Chondrocyte (in vitro differentiated cells): ENCODE measurements around the gene TMEM208. TPM values are rescaled to one million over a fixed set of nuclear protein-coding genes. Genes with fewer than 3 reads are reported as not detected.
A peak's percentile ranks its signal among the peaks of the same experiment; 100 is the strongest.

Experiments used
- DNase-seq: peaks from one replicate; pipeline ENCODE4 v3.0.0; 2021; ENCODE audit warnings: mixed read lengths, low spot score
- H3K27ac Mint-ChIP-seq: one replicate; pipeline ENCODE4 v1.8.0; 2021; ENCODE audit warnings: mild to moderate bottlenecking, moderate library complexity, mixed read lengths; ENCODE audit not compliant: unreplicated experiment
- H3K27me3 Mint-ChIP-seq: 2 replicates; pipeline ENCODE4 v1.8.0; 2021; ENCODE audit warnings: low read depth, mixed read lengths
- H3K36me3 Mint-ChIP-seq: 2 replicates; pipeline ENCODE4 v1.8.0; 2021; ENCODE audit warnings: low read depth, mixed read lengths
- H3K4me1 Mint-ChIP-seq: 2 replicates; pipeline ENCODE4 v1.8.0; 2021; ENCODE audit warnings: low read depth, mild to moderate bottlenecking, mixed read lengths
- H3K4me3 Mint-ChIP-seq: one replicate; pipeline ENCODE4 v1.8.0; 2021; ENCODE audit warnings: mild to moderate bottlenecking, moderate library complexity, mixed read lengths; ENCODE audit not compliant: unreplicated experiment
- H3K9me3 Mint-ChIP-seq: 2 replicates; pipeline ENCODE4 v1.8.0; 2021; ENCODE audit warnings: low read depth, mixed read lengths
- total RNA-seq: library from RNA; stranded (reverse); gene quantifications from 3 replicates; pipeline ENCODE4 v1.2.1, GENCODE V29; 2021
- TF ChIP-seq, protein P1 (sequence below): fragments of 200-600 bp; sonication (generic); IDR thresholded peaks from 2 replicates; pipeline ENCODE4 v1.5.0; 2021; ENCODE audit warnings: antibody characterized with exemption, mild to moderate bottlenecking, moderate library complexity

The TMEM208 gene
- total RNA-seq, 1 donor from 2014 or later: 43.2 TPM

DNA sequence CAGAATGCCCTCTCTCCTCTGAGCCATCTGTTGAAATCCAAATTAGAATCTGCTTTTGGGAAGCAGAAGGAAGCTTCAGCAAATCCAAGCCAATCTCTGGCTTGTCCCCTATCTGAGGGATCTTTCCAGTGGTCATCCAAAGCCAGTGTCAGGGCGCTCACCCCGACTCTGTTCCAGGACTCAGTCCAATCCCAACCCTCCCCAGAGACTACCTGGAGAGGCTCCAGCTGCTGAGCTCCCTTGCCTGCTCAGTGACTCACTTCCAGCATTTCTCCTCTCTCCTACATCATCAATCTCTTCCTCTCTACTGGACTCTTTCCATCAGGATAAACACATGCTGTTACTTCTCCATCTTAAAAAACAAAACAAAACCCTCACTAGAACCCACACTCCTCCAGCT, 45.6 kb upstream of the TMEM208 start:
- H3K27ac Mint-ChIP-seq: no peak overlapping the region
- no peaks in the 10 kb centered on the region for H3K27me3 Mint-ChIP-seq
- H3K4me3 Mint-ChIP-seq: no peak overlapping the region
- peaks cover 1% of the 10 kb centered on the region for H3K36me3 Mint-ChIP-seq
- no peak for DNase-seq
- TF ChIP-seq, protein P1, sequence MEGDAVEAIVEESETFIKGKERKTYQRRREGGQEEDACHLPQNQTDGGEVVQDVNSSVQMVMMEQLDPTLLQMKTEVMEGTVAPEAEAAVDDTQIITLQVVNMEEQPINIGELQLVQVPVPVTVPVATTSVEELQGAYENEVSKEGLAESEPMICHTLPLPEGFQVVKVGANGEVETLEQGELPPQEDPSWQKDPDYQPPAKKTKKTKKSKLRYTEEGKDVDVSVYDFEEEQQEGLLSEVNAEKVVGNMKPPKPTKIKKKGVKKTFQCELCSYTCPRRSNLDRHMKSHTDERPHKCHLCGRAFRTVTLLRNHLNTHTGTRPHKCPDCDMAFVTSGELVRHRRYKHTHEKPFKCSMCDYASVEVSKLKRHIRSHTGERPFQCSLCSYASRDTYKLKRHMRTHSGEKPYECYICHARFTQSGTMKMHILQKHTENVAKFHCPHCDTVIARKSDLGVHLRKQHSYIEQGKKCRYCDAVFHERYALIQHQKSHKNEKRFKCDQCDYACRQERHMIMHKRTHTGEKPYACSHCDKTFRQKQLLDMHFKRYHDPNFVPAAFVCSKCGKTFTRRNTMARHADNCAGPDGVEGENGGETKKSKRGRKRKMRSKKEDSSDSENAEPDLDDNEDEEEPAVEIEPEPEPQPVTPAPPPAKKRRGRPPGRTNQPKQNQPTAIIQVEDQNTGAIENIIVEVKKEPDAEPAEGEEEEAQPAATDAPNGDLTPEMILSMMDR: no peak
- peaks cover 22% of the 10 kb centered on the region for H3K4me1 Mint-ChIP-seq
- no peaks in the 10 kb centered on the region for H3K9me3 Mint-ChIP-seq

DNA sequence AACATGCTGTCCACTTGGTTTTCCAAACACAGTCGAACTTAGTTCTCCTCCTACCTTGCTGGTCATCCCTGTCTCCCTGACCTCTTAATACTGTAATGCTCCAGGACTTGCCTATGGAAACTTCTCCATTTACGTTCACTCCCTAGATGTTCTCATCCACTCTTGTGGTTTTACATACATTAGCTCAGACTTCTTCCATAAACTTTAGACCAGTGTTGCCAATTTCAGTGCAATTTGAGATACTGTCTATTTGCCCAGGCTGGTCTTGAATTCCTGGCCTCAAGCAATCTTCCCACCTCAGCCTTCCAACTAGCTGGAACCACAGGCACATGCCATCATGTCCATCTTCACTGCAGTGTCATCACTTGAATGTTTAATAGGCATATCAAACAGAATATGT, 44.6 kb upstream of the TMEM208 start:
- Mint-ChIP-seq H3K27me3 (no peaks in the 10 kb centered on the region), H3K36me3 (peaks cover 1% of the 10 kb centered on the region), H3K27ac (no peak overlapping the region), H3K4me1 (peaks cover 21% of the 10 kb centered on the region), H3K4me3 (no peak overlapping the region), H3K9me3 (no peaks in the 10 kb centered on the region)
- no peak for DNase-seq
- TF ChIP-seq, protein P1: no peak

DNA sequence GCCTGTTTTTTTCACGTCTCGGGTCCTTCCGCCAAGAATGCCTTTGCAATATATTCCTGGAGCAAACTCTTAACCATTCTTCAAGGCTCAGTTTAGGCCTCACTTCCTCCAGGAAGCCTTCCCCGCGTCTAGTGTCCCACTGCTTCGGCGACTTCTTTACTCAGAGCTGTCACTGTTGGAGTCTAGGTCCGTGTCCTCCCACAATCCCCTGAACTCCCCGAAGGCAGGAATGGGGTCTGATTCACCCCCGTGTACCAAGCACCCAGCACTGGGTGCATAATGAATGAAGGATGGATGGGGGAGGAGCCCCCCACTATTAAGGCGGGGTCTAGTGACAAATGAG, 43.7 kb upstream of the TMEM208 start:
- no peaks in the 10 kb centered on the region for H3K9me3 Mint-ChIP-seq
- TF ChIP-seq, protein P1: no peak
- peaks cover 15% of the 10 kb centered on the region for H3K4me1 Mint-ChIP-seq
- DNase-seq: no peak
- peaks cover 1% of the 10 kb centered on the region for H3K36me3 Mint-ChIP-seq
- no peaks in the 10 kb centered on the region for H3K27me3 Mint-ChIP-seq
- no peak overlapping the region for H3K4me3 Mint-ChIP-seq
- H3K27ac Mint-ChIP-seq: no peak overlapping the region

DNA sequence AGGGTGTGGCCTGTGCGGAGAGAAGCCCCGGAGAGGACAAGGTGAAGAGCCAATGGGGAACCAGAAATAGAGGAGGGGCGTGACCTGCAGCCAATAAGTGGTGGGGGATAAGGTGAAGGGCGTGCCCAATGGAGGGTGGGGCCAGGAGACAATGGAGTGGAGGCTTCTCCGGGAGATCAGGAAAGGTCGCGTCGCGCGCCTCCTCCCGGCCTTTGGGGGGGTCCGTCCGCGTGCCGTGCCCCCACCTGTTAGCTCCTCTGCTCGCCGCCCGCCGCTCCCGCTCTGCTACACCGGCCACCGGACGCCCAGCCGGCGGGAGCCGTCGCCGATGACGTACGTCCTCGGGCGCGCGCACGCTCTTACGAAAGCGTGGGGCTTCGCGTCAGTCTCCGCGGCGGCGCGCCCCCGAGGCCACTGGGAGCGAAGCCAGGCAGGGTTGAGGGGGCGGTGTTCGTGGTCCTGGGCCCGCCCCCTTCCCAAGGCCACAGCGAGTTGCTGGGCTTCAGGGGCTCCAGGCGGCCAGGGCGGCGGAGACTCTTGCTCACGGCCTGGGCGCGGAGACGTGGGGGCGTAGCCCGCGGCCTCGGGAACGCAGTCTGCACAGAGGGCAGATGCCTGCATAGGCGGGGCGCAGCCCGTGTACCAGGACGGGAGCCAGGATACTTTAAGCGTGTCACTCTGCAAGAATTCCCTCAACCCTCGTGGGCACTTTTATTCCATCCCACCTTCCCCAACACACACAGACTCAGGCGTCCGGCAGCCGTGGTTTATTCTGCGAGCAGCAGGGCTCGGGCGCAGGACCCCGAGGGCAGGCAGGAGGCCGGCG, 43.1 kb upstream of the TMEM208 start, which contains the start of gene MATCAP1:
Gene MATCAP1 (minus strand): TSS at position 337 of the 826 bp plus-strand sequence. CDS start 3,353 bp downstream, outside the sequence.
- peaks cover 1% of the 10 kb centered on the region for H3K36me3 Mint-ChIP-seq
- TF ChIP-seq, protein P1: peak; percentile 21
- H3K9me3 Mint-ChIP-seq: no peaks in the 10 kb centered on the region
- peaks cover 11% of the 10 kb centered on the region for H3K4me1 Mint-ChIP-seq
- no peak within 1 kb of the TSS for H3K27ac Mint-ChIP-seq
- H3K4me3 Mint-ChIP-seq: peak within 1 kb of the TSS; percentile 53
- peak; percentile 96 for DNase-seq
- H3K27me3 Mint-ChIP-seq: no peaks in the 10 kb centered on the region

DNA sequence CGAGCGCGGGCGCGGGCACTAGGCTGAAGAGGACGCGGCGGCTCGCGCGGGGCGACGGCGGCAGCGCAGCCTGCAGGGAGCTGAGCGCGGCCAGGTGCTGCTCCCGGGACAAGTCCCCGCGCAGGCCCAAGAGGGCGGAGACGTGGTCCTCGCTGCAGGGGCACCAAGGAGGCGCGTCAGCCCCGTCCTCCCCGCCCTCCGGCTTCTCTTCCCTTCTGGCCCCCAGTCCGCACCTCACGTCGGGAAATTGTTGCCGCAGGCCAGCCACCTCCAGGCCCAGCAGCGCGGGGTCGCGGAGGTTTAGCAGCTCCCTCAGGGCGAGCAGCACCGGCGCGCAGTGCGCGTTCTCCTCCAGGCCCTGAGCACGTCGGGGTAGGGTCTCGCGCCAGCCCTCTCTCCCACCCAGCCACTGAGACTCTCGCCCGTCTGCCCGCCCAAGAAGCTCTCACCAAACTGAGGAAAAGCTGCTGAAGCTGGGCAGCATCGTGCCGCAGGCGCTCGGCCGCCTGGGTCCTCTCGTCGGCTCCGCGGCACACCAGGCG, 42.4 kb upstream of the TMEM208 start:
- peak overlapping the region; percentile 53 for H3K4me3 Mint-ChIP-seq
- no peak for DNase-seq
- peaks cover 11% of the 10 kb centered on the region for H3K4me1 Mint-ChIP-seq
- H3K27ac Mint-ChIP-seq: no peak overlapping the region
- TF ChIP-seq, protein P1: no peak
- H3K9me3 Mint-ChIP-seq: no peaks in the 10 kb centered on the region
- H3K27me3 Mint-ChIP-seq: no peaks in the 10 kb centered on the region
- H3K36me3 Mint-ChIP-seq: no peaks in the 10 kb centered on the region
